GM12878 (cell line): ENCODE measurements around the gene ANTXR2.

ENCODE experiments used
- BHLHE40 ChIP-seq, 2 experiments: fragments of 450-650 bp in 1 of 2; IDR thresholded peaks; 2 replicates each; pipeline ENCODE4 v1.6.1; 2011 to 2017; ENCODE audit warnings: low read depth in 2 of 2, borderline replicate concordance in 1 of 2, improper control_type of control experiment in 1 of 2, low read length in 1 of 2, mild to moderate bottlenecking in 1 of 2
- CTCF ChIP-seq, 3 experiments: IDR thresholded peaks in 2 of 3; conservative IDR thresholded peaks in 1 of 3; 2 replicates each; pipeline ENCODE4 v1.5.1; 2011; ENCODE audit warnings: low read depth in 3 of 3, low read length in 3 of 3, mild to moderate bottlenecking in 3 of 3, control low read depth in 2 of 3, moderate library complexity in 2 of 3, inconsistent platforms in 1 of 3, mixed read lengths in 1 of 3; ENCODE audit not compliant: control insufficient read depth in 2 of 3, insufficient read depth in 1 of 3; ENCODE audit errors: extremely low read depth in 1 of 3
- EZH2 ChIP-seq: IDR thresholded peaks from 2 replicates; pipeline ENCODE4 v1.6.1; 2012; ENCODE audit warnings: low read depth, mild to moderate bottlenecking, control low read depth, inconsistent platforms, low read length, borderline replicate concordance; ENCODE audit not compliant: control insufficient read depth
- NR2C2 ChIP-seq: IDR thresholded peaks from 2 replicates; pipeline ENCODE4 v1.6.1; 2011; ENCODE audit warnings: borderline replicate concordance, low read depth; ENCODE audit not compliant: control insufficient read depth, insufficient read length
- RAD21 ChIP-seq: IDR thresholded peaks from 2 replicates; pipeline ENCODE4 v1.6.1; 2011; ENCODE audit warnings: mild to moderate bottlenecking, low read depth, low read length, moderate library complexity; ENCODE audit not compliant: insufficient read depth
- REST ChIP-seq: IDR thresholded peaks from 2 replicates; pipeline ENCODE4 v1.6.1; 2012; ENCODE audit warnings: mild to moderate bottlenecking, low read depth, low read length
- TBL1XR1 ChIP-seq: IDR thresholded peaks from 2 replicates; pipeline ENCODE4 v1.6.1; 2012; ENCODE audit warnings: low read depth, low read length, improper control_type of control experiment

- TF ChIP-seq CTCF (IDR thresholded peaks at IDR 0.05 in 2 of 3, conservative IDR thresholded peaks at IDR 0.05 in 1 of 3; ENCODE audit: control insufficient read depth in 2 of 3, extremely low read depth in 1 of 3, insufficient read depth in 1 of 3, low read depth in 3 of 3, low read length in 3 of 3), result no peak
- no peak for TF ChIP-seq RAD21
- no peak for TF ChIP-seq TBL1XR1
- no peak for TF ChIP-seq REST
- no peak for TF ChIP-seq NR2C2
- no peak for TF ChIP-seq BHLHE40 (IDR thresholded peaks at IDR 0.05; ENCODE audit: borderline replicate concordance in 1 of 2, low read depth in 2 of 2, low read length in 1 of 2)
- no peak for TF ChIP-seq EZH2
Measured at GRCh38 chr4:79886557-79886956, 186.5 kb downstream of the ANTXR2 start.
